ENCODE results near the gene DNMT3B. TPM values are rescaled to one million over a fixed set of nuclear protein-coding genes. Genes with fewer than 3 reads are reported as not detected.

Gene DNMT3B
- total and polyA plus RNA-seq, 2 experiments from 2014 or later, result 711 to 2,222 TPM

- Histone ChIP-seq H2AFZ (no peak overlapping the region), H3K36me3 (ENCODE audit: insufficient read depth) (no peaks in the 10 kb centered on the region), H3K79me2 (replicated peaks; ENCODE audit: insufficient read depth) (peaks cover 99% of the 10 kb centered on the region), H3K4me2 (peak overlapping the region; percentile 95; the same call in 1 of the 2 replicates), H3K27ac (ENCODE audit: low read depth) (no peak overlapping the region), H3K27me3 (ENCODE audit: insufficient read depth) (no peaks in the 10 kb centered on the region), H3K9me2 (ENCODE audit: insufficient read depth) (no peaks in the 10 kb centered on the region), H3K4me3 (peak overlapping the region; percentile 81; the same call in 1 of the 2 replicates), H3K4me1 (ENCODE audit: insufficient read depth) (peaks cover 40% of the 10 kb centered on the region), H4K20me1 (replicated peaks; ENCODE audit: insufficient read depth) (peaks cover 28% of the 10 kb centered on the region), H3F3A (replicated peaks; ENCODE audit: low read depth) (peaks cover 12% of the 10 kb centered on the region)
- ATAC-seq (no peak), DNase-seq (ENCODE audit: low spot score) (no peak)
- TF ChIP-seq EZH2phosphoT487 (IDR thresholded peaks at IDR 0.05; ENCODE audit: unreplicated experiment), result no peak
- Mint-ChIP-seq H3K9me3 (no peaks in the 10 kb centered on the region), H3K4me3 (no peak overlapping the region), H3K36me3 (ENCODE audit: low read depth) (peaks cover 10% of the 10 kb centered on the region; the same call in 2 of the 3 replicates), H3K27me3 (ENCODE audit: insufficient read depth, low read depth, poor library complexity) (peaks cover 14% of the 10 kb centered on the region), H3K27ac (no peak overlapping the region), H3K4me1 (peaks cover 15% of the 10 kb centered on the region; the same call in 2 of the 3 replicates)
Measured at GRCh38 chr20:32741151-32741550, 21.0 kb upstream of the DNMT3B start.

GRCh38 chr20:32742322-32743236 is 19.6 kb upstream of the DNMT3B start:
- H2AFZ ChIP-seq, result no peak overlapping the region
- peak overlapping the region; percentile 81 for H3K4me3 ChIP-seq
- peaks cover 27% of the 10 kb centered on the region for H4K20me1 ChIP-seq (replicated peaks; ENCODE audit: insufficient read depth)
- Mint-ChIP-seq H3K9me3 (no peaks in the 10 kb centered on the region), H3K4me3 (peak overlapping the region; percentile 99), H3K27ac (peak overlapping the region; percentile 95), H3K4me1 (peaks cover 18% of the 10 kb centered on the region; the same call in 2 of the 3 replicates), H3K27me3 (ENCODE audit: insufficient read depth, low read depth, poor library complexity) (peaks cover 16% of the 10 kb centered on the region), H3K36me3 (ENCODE audit: low read depth) (peaks cover 7% of the 10 kb centered on the region; the same call in 2 of the 3 replicates)
- peak; percentile 35 for DNase-seq (ENCODE audit: low spot score)
- H3K27ac ChIP-seq (ENCODE audit: low read depth), result no peak overlapping the region; the same call in 1 of the 2 replicates
- TF ChIP-seq CTCF (conservative IDR thresholded peaks at IDR 0.05; ENCODE audit: low read depth in 2 of 2), result peak in 1 of 2 experiments; percentile 29; a peak in 1 of 4 replicates
- TF ChIP-seq ZNF331 (CRISPR knock-in tag; IDR thresholded peaks at IDR 0.05; ENCODE audit: low read depth), result no peak
- TF ChIP-seq ZNF114 (CRISPR knock-in tag; IDR thresholded peaks at IDR 0.05), result no peak
- TF ChIP-seq NANOG (IDR thresholded peaks at IDR 0.05; ENCODE audit: borderline replicate concordance), result no peak
- no peak for TF ChIP-seq STAT1 (IDR thresholded peaks at IDR 0.05; ENCODE audit: unreplicated experiment)
- no peak for TF ChIP-seq POLR2AphosphoS5 (IDR thresholded peaks at IDR 0.05; ENCODE audit: low read depth)
- TF ChIP-seq REST (IDR thresholded peaks at IDR 0.05; ENCODE audit: unreplicated experiment), result no peak
- TF ChIP-seq EZH2phosphoT487 (IDR thresholded peaks at IDR 0.05; ENCODE audit: unreplicated experiment), result no peak
- no peak for TF ChIP-seq CREB1 (CRISPR knock-in tag; IDR thresholded peaks at IDR 0.05; ENCODE audit: low read depth)
- H3F3A ChIP-seq (replicated peaks; ENCODE audit: low read depth), result peaks cover 12% of the 10 kb centered on the region
- peak overlapping the region; percentile 95 for H3K4me2 ChIP-seq
- H3K79me2 ChIP-seq (replicated peaks; ENCODE audit: insufficient read depth), result peaks cover 96% of the 10 kb centered on the region
- no peaks in the 10 kb centered on the region for H3K36me3 ChIP-seq (ENCODE audit: insufficient read depth)
- H3K9me2 ChIP-seq (ENCODE audit: insufficient read depth), result no peaks in the 10 kb centered on the region
- ATAC-seq, result peak; percentile 22
- peaks cover 43% of the 10 kb centered on the region for H3K4me1 ChIP-seq (ENCODE audit: insufficient read depth)
- no peaks in the 10 kb centered on the region for H3K27me3 ChIP-seq (ENCODE audit: insufficient read depth)

Data from GM23338 (cell line).